A172 (cell line): ENCODE measurements around the gene DAB1. TPM values are rescaled to one million over a fixed set of nuclear protein-coding genes. Genes with fewer than 3 reads are reported as not detected.

Source experiments
- DNase-seq: peaks from one replicate; pipeline ENCODE4 v3.0.0-alpha.2; 2015; ENCODE audit warnings: low spot score
- total RNA-seq: library from RNA; depleted of rRNA; stranded (reverse); fragments of >200 nt; shearing (Covaris generic); gene quantifications from 2 replicates; pipeline ENCODE4 v1.2.3, GENCODE V29; 2014; rRNA removed

DAB1 gene
- total RNA-seq: not detected in 2 replicates

DNA sequence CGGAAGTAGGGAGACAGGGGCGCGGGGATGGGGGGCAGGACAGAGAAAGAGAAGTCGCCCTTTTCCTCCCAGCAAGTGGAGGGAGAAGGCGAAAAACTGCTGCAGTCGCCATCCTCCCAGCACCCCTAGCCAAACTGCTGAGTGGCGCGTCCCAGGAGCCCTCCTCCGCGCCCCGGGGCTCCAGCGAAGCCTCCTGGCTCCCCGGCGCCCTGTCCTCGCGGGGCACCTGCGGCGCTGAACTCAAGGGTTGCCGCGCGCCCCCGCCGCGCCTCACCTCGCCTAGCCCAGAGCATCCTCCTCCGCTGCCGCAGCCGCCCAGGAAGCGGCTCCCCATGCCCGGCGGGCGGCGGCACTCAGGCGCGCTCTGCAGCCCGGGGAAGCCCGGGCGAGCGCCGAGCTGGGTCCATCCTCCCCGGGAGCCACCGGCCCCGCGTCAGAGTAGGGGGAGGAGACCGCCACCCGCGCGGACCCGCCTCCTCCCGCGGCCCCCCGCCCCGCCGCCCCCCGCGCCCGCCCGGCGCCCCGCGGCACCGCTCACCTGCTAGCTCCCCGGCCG lies at the start of gene DAB1:
TSS of gene DAB1 (minus strand) at position 405 of the 556 bp plus-strand sequence. CDS start 133,030 bp downstream, outside the sequence.
- DNase-seq: no peak

GRCh38 chr1:57473448-57473847 lies 49.6 kb upstream of the DAB1 start:
- no peak for DNase-seq

DNA sequence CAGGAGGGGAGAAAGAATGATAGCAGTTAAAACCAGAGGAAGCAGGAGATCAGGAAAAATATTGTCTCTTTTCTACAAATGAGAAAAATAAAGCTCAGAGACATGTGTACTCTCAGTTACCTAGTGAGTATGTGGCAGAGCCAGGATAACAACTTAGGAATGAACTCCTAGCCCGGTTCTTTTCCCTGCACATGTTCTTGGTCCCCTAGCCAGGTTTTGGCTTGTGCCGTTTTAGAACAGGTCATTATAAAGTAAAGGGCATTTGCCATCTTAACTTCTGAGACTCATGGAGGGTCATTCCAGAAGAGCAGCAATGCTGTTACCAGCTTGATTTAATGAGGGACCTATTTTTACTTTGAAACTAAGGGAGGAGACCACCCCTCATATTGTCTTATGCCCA lies 48.1 kb upstream of the DAB1 start:
- no peak for DNase-seq

GRCh38 chr1:57470036-57470435 lies 46.2 kb upstream of the DAB1 start:
- DNase-seq: no peak

DNA sequence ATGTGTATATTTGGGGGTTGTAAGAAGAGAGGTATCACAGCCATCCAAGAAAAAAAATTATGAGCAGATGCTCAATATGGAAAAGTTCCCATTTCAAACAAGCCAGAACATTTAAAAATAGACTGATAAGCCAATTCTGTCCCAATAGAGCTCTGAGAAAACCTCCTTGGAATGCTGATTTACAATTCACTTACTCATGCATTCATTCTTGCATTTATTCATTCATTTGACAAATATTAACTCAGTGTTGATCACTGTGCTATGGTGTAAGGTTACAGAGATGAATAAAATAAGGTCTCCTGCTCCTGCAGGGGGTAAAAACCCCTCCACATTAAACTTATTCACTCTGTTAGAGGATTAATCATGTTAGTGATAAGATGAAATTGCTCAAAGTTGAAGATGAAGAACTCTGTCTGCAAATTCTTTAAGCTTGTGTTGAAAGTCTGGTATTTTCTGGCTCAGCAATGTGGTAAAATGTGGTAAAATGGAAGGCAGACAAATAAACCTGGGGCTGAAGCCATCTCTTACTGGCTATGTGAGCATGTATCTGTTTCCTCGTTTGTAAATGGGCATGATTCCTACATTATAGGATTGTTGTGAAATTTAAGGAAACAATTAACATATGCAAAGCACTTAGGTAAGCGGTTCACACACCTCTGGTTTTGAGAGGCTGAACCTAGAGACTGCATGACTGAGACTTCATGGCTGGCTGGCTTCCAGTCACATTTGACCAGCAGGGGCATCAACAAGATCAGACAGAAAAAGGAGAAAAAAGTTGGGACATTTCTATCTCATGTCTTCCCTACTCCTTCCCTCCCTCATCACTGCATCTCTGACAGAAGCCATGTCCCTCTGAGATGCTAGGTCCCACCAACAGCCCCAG lies 45.0 kb upstream of the DAB1 start:
- DNase-seq: no peak

DNA sequence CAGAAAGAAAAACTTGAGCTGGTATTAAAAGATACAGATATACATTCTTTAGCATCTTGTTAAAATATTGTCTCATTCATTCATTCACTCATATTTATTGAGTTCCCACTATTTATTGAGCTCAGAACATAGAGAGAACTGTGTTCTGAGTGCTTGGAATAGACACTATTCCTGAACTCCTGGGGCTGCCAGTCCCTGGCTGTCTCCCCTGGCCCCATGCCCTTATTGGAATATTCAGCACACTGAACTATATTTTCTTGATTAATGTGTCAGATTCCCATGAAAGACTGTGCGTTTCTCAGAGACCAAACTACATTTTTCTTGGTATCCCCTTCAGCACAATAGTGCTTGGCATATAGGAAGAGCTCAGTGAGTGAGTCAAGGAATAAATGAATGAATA lies 44.0 kb upstream of the DAB1 start:
- DNase-seq: no peak

- DNase-seq: no peak
Observed at GRCh38 chr1:57464756-57465155, 40.9 kb upstream of the DAB1 start.

DNA sequence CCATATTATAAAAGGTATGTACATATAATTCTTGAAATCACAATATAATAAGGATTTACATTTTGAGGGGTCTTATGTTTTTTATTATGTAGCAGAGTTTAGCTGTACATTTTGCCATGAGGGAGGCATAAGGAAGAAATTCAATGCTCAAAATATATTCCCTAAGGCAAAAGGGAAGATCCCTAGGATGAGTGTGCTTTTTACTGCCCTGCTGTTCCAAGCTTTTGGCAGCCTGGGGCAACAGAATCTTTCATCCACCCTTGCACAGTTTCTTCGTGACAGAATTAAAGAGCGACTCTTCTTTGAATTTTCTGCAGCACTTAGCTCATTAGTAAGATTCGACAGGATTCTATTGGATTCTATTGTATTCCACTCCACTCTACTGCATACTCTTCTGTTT lies 39.5 kb upstream of the DAB1 start:
- no peak for DNase-seq

DNA sequence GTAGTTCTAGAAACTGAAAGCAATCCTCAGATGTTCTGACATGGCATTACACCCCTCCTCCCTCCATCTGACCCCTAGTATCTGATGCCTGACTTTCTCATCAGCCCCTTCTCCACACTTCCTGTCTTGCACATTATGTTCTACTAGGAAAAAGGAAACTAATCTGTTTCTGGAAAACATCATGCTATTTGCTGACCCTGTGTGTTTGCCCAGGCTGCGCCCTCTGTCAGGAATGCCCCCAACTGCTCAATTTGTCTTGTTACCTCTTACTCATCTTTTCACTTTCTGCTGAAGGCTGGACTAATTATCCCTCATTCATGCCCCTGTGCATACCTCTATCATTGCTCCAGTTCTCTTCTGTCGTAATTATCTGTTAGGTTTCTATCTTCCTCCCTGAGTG lies 37.5 kb upstream of the DAB1 start:
- DNase-seq: no peak

GRCh38 chr1:57451516-57451915 lies 27.7 kb upstream of the DAB1 start:
- no peak for DNase-seq

- no peak for DNase-seq
Observed at GRCh38 chr1:57450981-57451380, 27.1 kb upstream of the DAB1 start.

DNA sequence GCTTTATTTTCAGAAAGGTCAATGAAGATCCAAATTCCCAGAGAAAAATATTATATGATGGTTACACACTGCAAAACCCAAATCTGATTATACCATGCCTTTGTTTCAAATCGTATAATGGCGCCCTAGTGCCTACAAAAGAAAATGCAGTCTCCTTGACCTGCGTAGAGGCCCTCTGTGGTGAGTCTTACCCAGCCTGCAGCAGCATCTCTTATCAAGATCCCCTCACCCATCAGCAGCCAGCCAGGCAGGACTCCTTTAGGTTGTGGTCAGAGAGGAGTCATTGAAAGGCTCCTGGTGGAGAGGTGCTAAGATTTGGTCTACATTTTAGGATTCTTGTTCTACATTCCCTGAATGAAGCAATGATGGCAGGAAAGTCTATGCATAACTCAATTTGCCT lies 23.7 kb upstream of the DAB1 start:
- DNase-seq: no peak

- no peak for DNase-seq
Observed at GRCh38 chr1:57443004-57443403, 19.1 kb upstream of the DAB1 start.

- no peak for DNase-seq
Observed at GRCh38 chr1:57440096-57440495, 16.2 kb upstream of the DAB1 start.

GRCh38 chr1:57431400-57431799 lies 7.5 kb upstream of the DAB1 start:
- no peak for DNase-seq

- DNase-seq: no peak
Observed at GRCh38 chr1:57424231-57425027, 569 bp upstream of the DAB1 start.

GRCh38 chr1:57423135-57423655 lies 665 bp downstream of the DAB1 start:
- DNase-seq: no peak

DNA sequence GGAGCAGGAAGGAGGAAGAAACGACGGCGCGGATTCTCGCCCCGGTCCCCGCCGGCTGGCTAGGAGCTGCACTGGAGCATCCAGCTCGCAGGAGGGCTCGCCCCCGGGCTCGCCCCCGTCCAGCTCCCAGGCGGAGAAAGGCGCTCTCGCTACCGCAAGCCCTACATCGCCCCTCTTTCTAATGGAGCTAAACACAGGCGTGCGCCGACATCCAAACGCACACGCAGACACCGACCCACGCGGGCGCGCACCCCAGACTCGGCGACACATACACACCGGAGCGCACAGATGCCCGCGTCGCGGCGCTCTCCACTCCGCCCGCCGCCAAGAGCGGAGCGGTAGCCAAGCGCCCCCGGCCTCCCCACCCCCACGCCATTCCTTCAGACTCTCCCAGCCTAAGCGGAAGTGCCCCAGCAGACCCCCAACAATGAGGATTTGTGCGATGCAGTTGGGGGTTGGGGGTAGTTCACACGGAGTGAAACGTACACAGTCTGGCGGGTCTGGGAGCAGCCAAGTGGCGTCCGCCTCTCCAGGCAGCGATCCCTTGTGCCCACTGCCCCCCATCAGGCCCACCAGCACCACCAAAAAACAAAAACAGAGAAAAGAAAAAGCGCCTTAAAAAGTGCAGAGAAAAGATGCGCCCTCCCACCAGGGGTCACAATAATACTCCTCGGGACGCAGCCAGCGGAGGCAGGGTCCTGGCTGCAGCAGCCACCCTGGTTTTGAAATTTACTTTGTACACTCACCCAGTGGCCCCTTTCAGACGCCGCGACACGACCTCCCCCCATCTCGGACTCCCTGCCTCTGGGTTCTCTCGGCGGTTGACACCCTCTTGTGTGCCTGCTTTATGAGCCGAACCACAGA lies 1.4 kb downstream of the DAB1 start:
- DNase-seq: no peak

GRCh38 chr1:57421806-57422205 lies 2.1 kb downstream of the DAB1 start:
- DNase-seq: no peak

DNA sequence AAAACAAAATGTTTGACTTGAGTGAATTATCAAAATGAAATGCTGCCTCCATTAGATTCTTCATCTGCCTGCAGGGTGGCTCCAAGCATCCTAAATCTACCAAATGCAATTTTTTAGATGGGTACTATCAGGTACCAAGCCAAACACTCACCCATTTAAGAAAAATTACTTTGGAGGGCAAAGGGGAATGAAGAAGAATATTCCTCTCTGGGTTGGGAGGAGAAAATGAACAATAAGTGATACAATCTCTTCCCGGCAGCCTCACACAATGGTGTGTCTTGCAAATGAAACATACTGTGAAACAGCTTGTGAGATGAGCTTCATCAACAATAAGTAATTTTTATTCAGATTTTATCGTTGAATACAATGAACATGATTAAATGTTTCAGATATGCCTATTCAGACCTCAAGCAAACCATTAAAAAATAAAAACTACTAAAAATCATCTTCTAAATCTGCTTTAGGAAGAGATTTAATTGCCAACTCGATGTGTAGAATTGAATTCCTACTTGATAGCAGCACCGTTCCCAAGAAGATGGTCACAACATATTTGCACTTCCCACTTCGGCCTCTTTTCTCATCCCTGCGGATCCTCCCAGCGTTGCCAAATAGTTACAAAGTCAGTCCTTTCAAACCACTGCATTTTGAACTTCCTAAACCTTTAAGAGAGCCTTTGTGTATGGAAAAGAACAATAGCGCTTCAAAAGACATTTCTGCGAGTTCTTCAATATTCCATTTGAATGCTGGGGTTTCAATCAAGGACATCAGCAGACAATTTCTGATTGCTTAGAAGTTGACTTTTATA lies 2.7 kb downstream of the DAB1 start:
- DNase-seq: no peak

- no peak for DNase-seq
Observed at GRCh38 chr1:57418971-57419370, 4.9 kb downstream of the DAB1 start.
